BJ (cell line): ENCODE measurements around the gene CCDC141. TPM values are rescaled to one million over a fixed set of nuclear protein-coding genes. Genes with fewer than 3 reads are reported as not detected.

Experiments
- CTCF ChIA-PET: fragments of 350-600 bp; formaldehyde crosslinking; extraction: SDS; loops from one replicate; lab custom pipeline; 2021; ENCODE audit warnings: antibody characterized with exemption, inconsistent platforms; lab: Yijun Ruan, JAX
- POLR2A ChIA-PET: fragments of 300-600 bp; sonication (Branson Sonifier 250); formaldehyde crosslinking; extraction: SDS; loops from one replicate; lab custom pipeline; 2021; ENCODE audit warnings: antibody characterized with exemption; lab: Charles Lee
- DNase-seq: peaks from one replicate; pipeline ENCODE4 v3.0.0-alpha.2; 2011; ENCODE audit warnings: low read depth
- H3K27me3 ChIP-seq: 2 replicates; pipeline ENCODE4 v1.6.0; 2011; ENCODE audit warnings: low read length; ENCODE audit not compliant: control insufficient read depth, insufficient read depth
- H3K36me3 ChIP-seq: 2 replicates; pipeline ENCODE4 v1.5.1; 2011; ENCODE audit warnings: low read length; ENCODE audit not compliant: control insufficient read depth, insufficient read depth
- H3K4me3 ChIP-seq: 2 replicates; pipeline ENCODE4 v1.5.1; 2011; ENCODE audit warnings: low read depth, mild to moderate bottlenecking, control low read depth, low read length
- CTCF ChIP-seq: IDR thresholded peaks from 2 replicates; pipeline ENCODE4 v1.5.1; 2011; ENCODE audit warnings: low read depth, mild to moderate bottlenecking, control low read depth, inconsistent platforms, low read length, moderate library complexity; ENCODE audit not compliant: insufficient read depth
- polyA plus RNA-seq: library from polyadenylated mRNA; depleted of rRNA; stranded (reverse); fragments of >200 nt; gene quantifications from 2 replicates; pipeline ENCODE4 v1.2.3, GENCODE V29; 2011

CCDC141 gene
- polyA plus RNA-seq, 1 experiment = not detected

- POLR2A ChIA-PET = no interaction called here
- no peaks in the 10 kb centered on the region for H3K27me3 ChIP-seq
- DNase-seq = no peak
- CTCF ChIA-PET = no interaction called here
- no peaks in the 10 kb centered on the region for H3K36me3 ChIP-seq
- no peak for TF ChIP-seq CTCF
- no peak overlapping the region for H3K4me3 ChIP-seq
These were observed 32.8 kb upstream of the CCDC141 start for GRCh38 chr2:179082697-179083096.

GRCh38 chr2:179081954-179082353 is 32.0 kb upstream of the CCDC141 start:
- ChIA-PET CTCF (no interaction called here), POLR2A (no interaction called here)
- TF ChIP-seq CTCF = no peak
- Histone ChIP-seq H3K4me3 (no peak overlapping the region), H3K36me3 (no peaks in the 10 kb centered on the region), H3K27me3 (no peaks in the 10 kb centered on the region)
- DNase-seq = no peak

GRCh38 chr2:179072527-179072926 is 22.6 kb upstream of the CCDC141 start:
- H3K4me3 ChIP-seq = no peak overlapping the region
- ChIA-PET POLR2A (no interaction called here), CTCF (no interaction called here)
- H3K36me3 ChIP-seq = no peaks in the 10 kb centered on the region
- no peak for DNase-seq
- no peak for TF ChIP-seq CTCF
- no peaks in the 10 kb centered on the region for H3K27me3 ChIP-seq

GRCh38 chr2:179071810-179072355 is 21.9 kb upstream of the CCDC141 start:
- no peak for TF ChIP-seq CTCF
- H3K36me3 ChIP-seq = no peaks in the 10 kb centered on the region
- POLR2A ChIA-PET = no interaction called here
- no peaks in the 10 kb centered on the region for H3K27me3 ChIP-seq
- CTCF ChIA-PET = no interaction called here
- no peak for DNase-seq
- H3K4me3 ChIP-seq = no peak overlapping the region

- POLR2A ChIA-PET = no interaction called here
- Histone ChIP-seq H3K27me3 (no peaks in the 10 kb centered on the region), H3K36me3 (no peaks in the 10 kb centered on the region), H3K4me3 (no peak overlapping the region)
- no peak for TF ChIP-seq CTCF
- CTCF ChIA-PET = no interaction called here
- DNase-seq = no peak
These were observed 21.0 kb upstream of the CCDC141 start for GRCh38 chr2:179070895-179071294.
